H1 (cell line): ENCODE data around the gene DHRS4.
"Not testable (repeated sequence)": the region's sequence is repeated elsewhere in the genome, so short reads cannot be mapped to it uniquely, and the experiment has no call there.

Experiments used
- ATF3 ChIP-seq: IDR thresholded peaks from 2 replicates; pipeline ENCODE4 v1.6.1; 2011; ENCODE audit warnings: low read depth, mild to moderate bottlenecking, low read length; ENCODE audit not compliant: insufficient read depth
- CBX5 ChIP-seq: fragments of 300-800, 300-1000 bp; sonication (generic); IDR thresholded peaks from 2 replicates; pipeline ENCODE4 v1.7.1; 2016; ENCODE audit warnings: antibody characterized with exemption, low read length, low read depth
- CBX8 ChIP-seq: fragments of 300-800, 300-1000 bp; sonication (generic); IDR thresholded peaks from 2 replicates; pipeline ENCODE4 v1.7.1; 2016; ENCODE audit warnings: low read depth, low read length, borderline replicate concordance
- CEBPB ChIP-seq: IDR thresholded peaks from 2 replicates; pipeline ENCODE4 v1.6.1; 2012; ENCODE audit warnings: low read depth, low read length
- CTCF ChIP-seq, 3 experiments: IDR thresholded peaks; 1 replicate in 2 of 3; 2 replicates in 1 of 3; pipeline versions ENCODE4 v1.5.1 to v1.6.1; 2011; ENCODE audit warnings: low read length in 3 of 3, mild to moderate bottlenecking in 3 of 3, inconsistent platforms in 2 of 3, low read depth in 1 of 3, moderate library complexity in 1 of 3; ENCODE audit not compliant: insufficient read depth in 1 of 3; ENCODE audit errors: control extremely low read depth in 1 of 3
- EGR1 ChIP-seq: IDR thresholded peaks from 2 replicates; pipeline ENCODE4 v1.6.1; 2011; ENCODE audit warnings: low read depth, low read length, borderline replicate concordance
- EZH2 ChIP-seq: fragments of 200-600 bp; sonication (generic); IDR thresholded peaks from 2 replicates; pipeline ENCODE4 v1.7.1; 2012; ENCODE audit warnings: low read depth, mild to moderate bottlenecking, moderate library complexity, low read length, inconsistent platforms; ENCODE audit not compliant: severe bottlenecking
- GABPA ChIP-seq: IDR thresholded peaks from 2 replicates; pipeline ENCODE4 v1.6.1; 2011; ENCODE audit warnings: mild to moderate bottlenecking, low read length, moderate library complexity, borderline replicate concordance; ENCODE audit not compliant: insufficient read depth
- POLR2A ChIP-seq, 2 experiments: IDR thresholded peaks; 1 replicate in 1 of 2; 2 replicates in 1 of 2; pipeline ENCODE4 v1.6.1; 2011; ENCODE audit warnings: low read depth in 2 of 2, low read length in 2 of 2, mild to moderate bottlenecking in 2 of 2; ENCODE audit errors: control extremely low read depth in 1 of 2
- POLR2AphosphoS5 ChIP-seq: IDR thresholded peaks from 2 replicates; pipeline ENCODE4 v1.6.1; 2011; ENCODE audit warnings: low read depth, low read length
- RNF2 ChIP-seq: fragments of 200-900, 300-1000 bp; sonication (generic); IDR thresholded peaks from 2 replicates; pipeline ENCODE4 v1.7.1; 2016; ENCODE audit warnings: borderline replicate concordance, low read depth, mild to moderate bottlenecking, antibody characterized with exemption, low read length; ENCODE audit not compliant: poor library complexity, severe bottlenecking; ENCODE audit errors: missing control alignments
- SIN3A ChIP-seq, 2 experiments: IDR thresholded peaks in 1 of 2; conservative IDR thresholded peaks in 1 of 2; 2 replicates each; pipeline ENCODE4 v1.6.1; 2011 to 2012; ENCODE audit warnings: low read length in 2 of 2, improper control_type of control experiment in 1 of 2, low read depth in 1 of 2, mild to moderate bottlenecking in 1 of 2
- SP1 ChIP-seq: IDR thresholded peaks from 2 replicates; pipeline ENCODE4 v1.6.1; 2011; ENCODE audit warnings: low read depth, low read length
- TEAD4 ChIP-seq: IDR thresholded peaks from 2 replicates; pipeline ENCODE4 v1.6.1; 2012; ENCODE audit warnings: low read depth, low read length, inconsistent platforms, mixed read lengths

- not testable (repeated sequence) for TF ChIP-seq CBX8; TEAD4; SIN3A (conservative IDR thresholded peaks at IDR 0.05 in 1 of 2, IDR thresholded peaks at IDR 0.05 in 1 of 2; ENCODE audit: low read depth in 1 of 2, low read length in 2 of 2); GABPA; EZH2; POLR2A (IDR thresholded peaks at IDR 0.05; ENCODE audit: control extremely low read depth in 1 of 2, low read depth in 2 of 2, low read length in 2 of 2); POLR2AphosphoS5; CTCF (IDR thresholded peaks at IDR 0.05; ENCODE audit: control extremely low read depth in 1 of 3, insufficient read depth in 1 of 3, low read depth in 1 of 3, low read length in 3 of 3); RNF2; EGR1; SP1; CBX5; ATF3; CEBPB
These were observed 1.4 kb downstream of the DHRS4 start for GRCh38 chr14:23954965-23955364.
